Stimulated activated CD4-positive, alpha-beta T cell treated with anti-CD3 and anti-CD28 coated beads, TNF-alpha, amount 100 ng/mL, for 1 hour (primary cell): Measurements from ENCODE around the gene FZD1.

Source experiments
- DNase-seq, 3 donors: peaks; one replicate each; pipeline ENCODE4 v3.0.0-alpha.2; 2020; ENCODE audit warnings: low read depth in 3 of 3, low spot score in 1 of 3

Gene FZD1

GRCh38 chr7:91264046-91264923 lies at the start of gene FZD1:
FZD1 (plus strand) TSS chr7:91264433; CDS start chr7:91264881, 448 bp downstream.
- peak in 1 of 3 donors; percentile 41 for DNase-seq

- DNase-seq, result no peak
Observed at GRCh38 chr7:91226411-91226810, 37.8 kb upstream of the FZD1 start.

DNA sequence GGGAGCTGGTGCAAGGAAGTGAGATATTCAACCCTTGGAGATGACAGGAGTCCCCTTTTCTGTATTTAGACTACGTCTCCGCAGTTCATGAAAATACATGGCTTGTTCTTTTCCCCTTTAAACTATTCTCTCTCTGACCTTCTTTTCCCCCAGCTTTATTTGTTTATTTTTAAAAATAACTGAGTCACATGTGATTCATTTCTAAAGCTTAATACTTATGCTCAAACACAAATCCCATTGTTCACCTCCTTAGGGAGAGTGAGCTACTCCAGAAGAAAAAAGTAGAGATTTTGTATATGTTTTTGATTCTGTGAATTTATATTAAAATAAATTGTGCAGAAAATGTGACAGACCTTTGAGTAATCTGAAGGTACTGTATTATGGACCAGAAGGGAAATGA lies 35.9 kb upstream of the FZD1 start:
- no peak for DNase-seq

DNA sequence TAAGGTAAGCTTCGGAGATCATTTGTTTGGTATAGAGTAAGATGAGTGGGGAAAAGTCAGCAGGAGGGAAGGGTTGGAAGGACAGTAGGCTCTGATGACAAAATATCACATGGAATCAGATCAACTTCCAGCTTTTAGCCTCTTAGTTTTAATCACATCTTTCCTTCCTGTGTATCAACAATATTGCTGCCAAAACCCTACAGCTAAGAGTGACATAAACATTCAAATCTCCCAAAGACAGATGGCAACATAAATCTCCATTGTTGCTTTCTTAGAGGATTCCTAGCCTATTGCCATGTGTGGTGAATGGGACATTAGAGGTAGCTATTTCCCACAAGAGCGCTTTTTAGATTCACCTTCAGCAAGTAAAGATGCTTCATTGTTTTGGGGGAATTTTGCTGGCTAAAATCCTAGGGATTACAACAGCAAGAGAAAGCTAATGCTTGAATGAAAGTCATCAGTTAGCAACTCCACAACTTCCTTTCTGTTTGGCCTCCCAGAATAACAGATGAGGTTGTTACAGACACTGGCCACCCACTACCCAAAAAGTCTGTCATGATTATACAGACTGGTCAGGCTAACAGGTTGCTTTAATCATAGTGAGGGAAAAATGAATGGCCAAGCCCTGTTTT lies 35.2 kb upstream of the FZD1 start:
- no peak for DNase-seq

DNA sequence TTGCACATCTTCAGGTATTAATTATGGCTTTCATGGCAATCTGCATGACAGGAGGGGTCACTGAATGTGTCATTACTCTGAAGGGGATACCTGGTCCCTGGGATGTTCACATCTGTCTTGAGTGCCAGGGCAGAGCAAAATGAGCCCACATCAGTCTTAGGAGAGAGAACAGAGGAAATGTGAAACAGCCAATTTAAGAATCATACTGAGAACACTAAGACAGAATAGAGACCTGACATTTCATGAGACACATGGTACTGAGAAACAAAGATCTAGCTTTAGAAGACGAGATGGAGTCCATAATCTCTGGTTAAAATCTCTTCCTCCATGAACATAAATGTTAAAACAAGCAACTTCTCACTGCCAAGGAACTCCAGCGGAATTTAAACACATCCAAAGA lies 34.1 kb upstream of the FZD1 start:
- DNase-seq, result no peak

DNA sequence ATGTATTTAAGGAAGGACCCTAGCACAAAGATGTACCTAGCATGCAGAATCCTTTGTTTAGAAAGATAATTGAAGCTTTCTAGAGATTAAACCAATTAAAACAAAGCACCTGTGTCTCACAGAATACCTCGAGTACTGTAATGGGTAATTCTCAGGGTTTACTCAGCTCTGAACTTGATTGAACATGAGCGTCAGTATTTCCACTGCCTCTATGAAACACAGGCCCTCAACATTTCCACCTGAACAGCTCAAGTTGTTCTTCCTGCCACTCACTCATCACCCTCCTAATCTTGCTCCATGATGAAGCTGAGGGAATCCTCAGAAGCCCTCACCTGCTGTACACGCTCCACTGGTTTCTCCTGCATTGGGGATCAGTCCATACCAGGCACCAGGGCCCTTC lies 33.7 kb upstream of the FZD1 start:
- no peak for DNase-seq

DNA sequence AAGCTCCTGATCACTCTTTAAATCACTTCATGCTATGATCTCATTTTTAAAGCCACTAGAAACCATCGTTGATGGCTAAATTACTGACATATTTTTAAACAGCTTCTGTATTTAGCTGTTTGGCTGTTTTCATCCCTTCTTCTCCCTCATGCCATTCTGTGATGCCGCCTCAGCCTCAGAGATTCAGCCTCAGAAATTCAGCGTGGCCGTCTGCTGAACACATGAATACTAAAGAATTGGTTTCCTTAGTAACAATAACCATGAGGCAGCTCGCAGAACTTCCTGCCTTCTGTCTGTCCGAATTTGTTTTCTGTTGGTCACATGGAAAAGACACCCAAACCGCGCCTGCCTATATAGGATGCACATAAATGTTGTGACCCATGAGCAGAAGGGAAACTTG lies 31.0 kb upstream of the FZD1 start:
- DNase-seq, result no peak

GRCh38 chr7:91235211-91235832 lies 28.9 kb upstream of the FZD1 start:
- no peak for DNase-seq

DNA sequence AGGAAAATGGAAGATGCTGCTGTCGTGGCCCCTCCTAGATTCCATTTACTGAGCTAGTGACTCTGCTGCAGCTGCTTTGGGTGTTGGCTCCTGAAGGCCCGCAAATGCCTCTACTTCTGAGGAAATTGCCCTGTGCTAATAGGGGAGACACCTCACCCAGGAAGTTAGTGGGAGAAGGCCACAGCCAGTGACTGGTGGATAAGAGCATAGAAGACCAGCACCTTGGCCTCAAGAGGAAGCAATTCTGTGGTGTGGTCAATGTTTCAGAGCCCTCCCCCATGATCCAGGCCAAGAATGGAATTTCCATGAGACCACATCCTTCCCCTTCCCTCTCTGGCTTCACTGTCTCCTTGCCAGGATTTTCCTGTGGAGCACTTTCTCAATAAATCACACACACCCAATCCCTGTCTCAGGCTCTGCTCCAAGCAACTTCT lies 25.0 kb upstream of the FZD1 start:
- DNase-seq, result no peak

GRCh38 chr7:91239772-91240171 lies 24.5 kb upstream of the FZD1 start:
- no peak for DNase-seq

DNA sequence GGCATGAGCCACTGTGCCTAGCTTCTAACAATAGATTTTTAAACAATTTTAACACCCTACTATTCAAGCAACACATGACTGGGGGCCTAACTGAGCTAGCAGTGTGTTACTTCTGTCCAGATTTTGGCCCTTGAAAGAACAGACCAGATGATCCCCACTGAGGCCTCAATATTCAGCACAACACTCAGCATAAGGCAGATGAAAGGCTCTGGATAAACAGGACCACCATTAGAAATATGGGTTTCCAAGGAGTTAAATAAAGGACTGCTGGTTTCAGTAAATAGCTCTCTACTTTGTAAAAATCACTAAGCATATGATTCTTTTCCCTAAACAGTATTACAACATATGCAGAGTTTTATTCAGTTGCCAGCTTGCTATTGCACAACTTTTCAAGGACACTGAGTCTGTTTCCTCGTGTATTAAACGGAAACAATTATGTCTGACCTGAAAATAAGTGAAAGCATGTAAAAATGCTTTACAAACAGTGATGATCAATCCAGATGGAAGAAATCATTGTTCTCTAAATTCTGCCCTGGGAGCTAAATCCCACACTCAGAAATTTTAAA lies 23.8 kb upstream of the FZD1 start:
- DNase-seq, result no peak

DNA sequence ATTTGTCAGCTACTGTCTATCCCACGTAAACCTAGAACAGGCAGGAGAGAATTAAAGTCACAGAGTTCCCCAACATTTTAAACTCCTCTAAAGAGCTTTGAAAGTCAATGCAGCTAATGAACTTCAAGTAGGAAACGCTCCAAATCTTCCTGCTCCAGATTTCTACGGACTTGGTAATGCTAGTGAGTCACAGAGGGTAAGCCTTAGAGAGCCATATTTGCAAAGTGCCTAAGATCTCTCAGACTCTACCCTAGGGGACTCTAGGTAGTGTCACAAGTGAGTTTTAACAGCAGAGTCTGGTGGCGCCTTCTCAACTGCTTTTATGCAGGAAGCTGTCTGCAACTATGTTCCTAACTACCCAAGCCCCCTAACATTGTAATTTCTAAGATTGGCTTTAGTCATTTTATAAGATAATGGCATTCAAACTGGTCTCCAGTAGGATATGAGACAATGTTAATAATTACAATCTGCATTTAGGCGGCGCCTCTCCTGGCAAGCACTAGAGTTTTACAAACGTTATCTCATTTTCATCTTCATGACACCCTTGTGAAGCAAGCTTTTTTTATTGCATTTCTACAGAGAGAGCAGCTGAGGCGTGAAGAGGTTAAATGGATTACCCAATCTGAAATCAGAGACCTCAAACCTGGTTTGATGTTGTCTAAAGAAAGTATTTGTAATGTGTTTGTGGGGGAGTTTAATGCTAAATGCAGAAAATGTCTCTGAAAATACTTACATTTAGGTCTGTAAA lies 22.0 kb upstream of the FZD1 start:
- DNase-seq, result no peak

- no peak for DNase-seq
Observed at GRCh38 chr7:91243591-91244301, 20.5 kb upstream of the FZD1 start.

DNA sequence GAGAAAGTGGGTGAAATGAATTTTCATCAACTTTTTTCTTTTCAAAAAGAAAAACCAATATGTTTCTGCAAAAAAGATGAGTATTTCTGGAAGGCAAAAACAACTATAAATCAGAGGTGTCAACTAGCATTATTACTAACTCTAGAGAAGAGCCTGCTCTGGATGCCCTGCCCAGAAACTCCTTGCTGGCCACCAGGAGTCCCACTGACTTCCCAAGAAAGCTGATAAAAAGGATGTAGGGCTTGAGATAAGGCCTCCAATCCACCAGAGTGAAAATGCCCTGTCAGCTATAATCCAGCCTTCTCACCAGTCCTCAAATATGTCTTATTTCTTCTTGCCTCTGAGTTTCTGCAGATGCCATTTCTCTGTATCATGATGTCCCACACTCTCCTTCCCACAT lies 16.7 kb upstream of the FZD1 start:
- DNase-seq, result no peak

DNA sequence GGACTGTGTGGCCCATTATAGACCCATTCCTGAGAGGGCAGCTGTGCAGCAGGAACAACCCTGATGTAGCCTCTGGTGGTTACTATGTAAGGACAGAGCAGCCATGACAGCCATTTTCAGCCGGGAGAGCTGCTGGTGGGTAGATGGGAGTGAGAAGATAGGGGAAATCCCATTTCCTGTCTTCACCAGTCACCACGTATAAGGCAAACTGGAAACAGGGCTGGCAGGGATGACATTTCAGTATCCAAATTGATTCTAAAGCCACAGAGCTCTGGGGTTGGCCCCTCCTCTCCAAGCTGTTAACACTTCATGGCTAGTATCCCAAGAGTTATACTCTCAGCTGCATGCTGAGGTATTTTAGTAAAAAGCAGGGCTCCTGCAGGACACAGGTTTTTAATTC lies 15.2 kb upstream of the FZD1 start:
- no peak for DNase-seq

GRCh38 chr7:91249506-91250233 lies 14.6 kb upstream of the FZD1 start:
- no peak for DNase-seq

GRCh38 chr7:91250706-91251105 lies 13.5 kb upstream of the FZD1 start:
- no peak for DNase-seq

GRCh38 chr7:91251877-91252276 lies 12.4 kb upstream of the FZD1 start:
- DNase-seq, result no peak

DNA sequence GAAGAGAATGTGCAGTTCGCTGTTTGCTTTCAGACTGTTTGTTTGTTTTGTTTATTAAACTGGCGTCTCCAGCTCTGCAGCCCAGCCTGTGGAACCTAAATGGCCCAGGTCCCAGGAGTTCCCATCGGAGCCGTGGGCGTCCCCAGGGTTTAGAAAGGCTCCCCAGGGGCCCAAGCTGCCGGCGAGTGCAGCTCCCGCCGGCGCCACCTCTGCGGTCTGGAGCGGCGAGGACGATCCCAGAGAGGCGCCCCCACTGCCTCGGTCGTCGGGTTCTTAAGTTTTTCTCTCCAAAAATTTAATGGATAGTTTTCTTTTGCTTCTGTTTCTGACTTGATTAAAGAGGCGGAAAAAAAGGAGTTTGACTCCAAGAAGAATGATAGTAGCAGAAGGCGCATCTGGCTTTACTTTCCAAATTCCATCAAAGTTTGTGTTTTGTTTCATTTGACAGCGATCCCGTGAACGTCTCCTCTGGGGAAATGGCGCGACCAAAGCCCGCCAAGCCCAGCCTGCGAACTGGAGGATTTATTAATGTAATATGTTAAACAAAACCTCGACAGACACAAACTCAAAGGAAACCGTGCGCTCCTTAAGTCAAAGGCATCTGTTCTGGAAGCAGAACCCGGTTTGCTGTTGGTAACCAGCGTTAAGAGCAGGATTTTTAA lies 718 bp upstream of the FZD1 start:
- DNase-seq, result no peak
